SK-N-SH (cell line): Measurements from ENCODE around the gene RFNG. TPM values are rescaled to one million over a fixed set of nuclear protein-coding genes. Genes with fewer than 3 reads are reported as not detected.

Source experiments
- CTCF ChIA-PET: fragments of 300-600, 350-600 bp; formaldehyde crosslinking; extraction: SDS; loops from one replicate; lab custom pipeline; 2021; lab: Yijun Ruan, JAX
- POLR2A ChIA-PET: fragments of 350-600 bp; sonication (Branson Sonifier 250); formaldehyde crosslinking; extraction: SDS; loops from one replicate; lab custom pipeline; 2020; ENCODE audit warnings: antibody characterized with exemption, inconsistent platforms; lab: Yijun Ruan, JAX
- DNase-seq: peaks from one replicate; pipeline ENCODE4 v3.0.0; 2012
- H2AFZ ChIP-seq: fragments of 200-600 bp; sonication (generic); 2 replicates; pipeline ENCODE4 v1.8.1; 2016; ENCODE audit warnings: antibody characterized with exemption, mild to moderate bottlenecking, low read depth
- H3F3A ChIP-seq: fragments of 200-600 bp; sonication (generic); replicated peaks from 2 replicates; pipeline ENCODE3; 2016; ENCODE audit warnings: antibody characterized with exemption, mild to moderate bottlenecking; ENCODE audit not compliant: insufficient read depth
- H3K27ac ChIP-seq, 2 experiments: fragments of 200-500 bp in 1 of 2; fragments of 200-600 bp in 1 of 2; sonication (Bioruptor generic) in 1 of 2; sonication (generic), shearing (Covaris generic) in 1 of 2; 2 replicates each; pipeline versions ENCODE4 v1.5.1 to v1.6.1; 2014 to 2016; ENCODE audit warnings: low read depth in 2 of 2, inconsistent platforms in 1 of 2, low read length in 1 of 2, mild to moderate bottlenecking in 1 of 2, mixed read lengths in 1 of 2
- H3K27me3 ChIP-seq: fragments of 200-600 bp; sonication (generic), shearing (Covaris generic); 2 replicates; pipeline ENCODE4 v1.6.1; 2016; ENCODE audit warnings: mixed run types; ENCODE audit not compliant: insufficient read depth
- H3K36me3 ChIP-seq, 2 experiments: fragments of 200-500 bp in 1 of 2; fragments of 200-600 bp in 1 of 2; sonication (Bioruptor generic) in 1 of 2; sonication (generic) in 1 of 2; replicated peaks in 1 of 2; 2 replicates each; pipeline versions ENCODE3 to v1.5.1; 2014 to 2016; ENCODE audit warnings: low read length in 1 of 2, mild to moderate bottlenecking in 1 of 2; ENCODE audit not compliant: insufficient read depth in 2 of 2, control insufficient read depth in 1 of 2
- H3K4me1 ChIP-seq, 2 experiments: fragments of 200-500 bp in 1 of 2; fragments of 200-600 bp in 1 of 2; sonication (Bioruptor generic) in 1 of 2; sonication (generic), shearing (Covaris generic) in 1 of 2; 2 replicates each; pipeline versions ENCODE4 v1.5.1 to v1.6.1; 2014 to 2016; ENCODE audit warnings: low read depth in 1 of 2, low read length in 1 of 2, mixed run types in 1 of 2; ENCODE audit not compliant: insufficient read depth in 2 of 2, control insufficient read depth in 1 of 2
- H3K4me2 ChIP-seq: fragments of 200-600 bp; sonication (generic), shearing (Covaris generic); 2 replicates; pipeline ENCODE4 v1.6.1; 2017; ENCODE audit warnings: mixed run types
- H3K4me3 ChIP-seq, 2 experiments: fragments of 200-500 bp in 1 of 2; fragments of 200-600 bp in 1 of 2; sonication (Bioruptor generic) in 1 of 2; sonication (generic), shearing (Covaris generic) in 1 of 2; 2 replicates each; pipeline versions ENCODE4 v1.5.1 to v1.8.1; 2014 to 2016; ENCODE audit warnings: low read depth in 2 of 2, inconsistent platforms in 1 of 2, low read length in 1 of 2, mild to moderate bottlenecking in 1 of 2, mixed read lengths in 1 of 2, moderate library complexity in 1 of 2
- H3K79me2 ChIP-seq: fragments of 200-600 bp; sonication (generic); 2 replicates; pipeline ENCODE4 v1.8.1; 2017; ENCODE audit warnings: mild to moderate bottlenecking; ENCODE audit not compliant: insufficient read depth
- H3K9ac ChIP-seq: fragments of 200-600 bp; sonication (generic); 2 replicates; pipeline ENCODE4 v1.6.1; 2017; ENCODE audit warnings: mixed run types
- H3K9me2 ChIP-seq: fragments of 200-600 bp; sonication (generic); 2 replicates; pipeline ENCODE4 v1.6.1; 2017; ENCODE audit warnings: mixed run types
- H3K9me3 ChIP-seq: fragments of 200-600 bp; sonication (generic); 2 replicates; pipeline ENCODE4 v1.6.1; 2017; ENCODE audit warnings: mixed run types, mild to moderate bottlenecking, moderate library complexity
- H4K20me1 ChIP-seq: fragments of 200-600 bp; sonication (generic); 2 replicates; pipeline ENCODE4 v1.6.1; 2017; ENCODE audit warnings: mild to moderate bottlenecking, mixed run types; ENCODE audit not compliant: insufficient read depth
- EZH2phosphoT487 ChIP-seq: fragments of 200-600 bp; sonication (generic); IDR thresholded peaks from 2 replicates; pipeline ENCODE4 v1.6.1; 2017; ENCODE audit warnings: low read depth, mixed run types, mild to moderate bottlenecking, antibody characterized with exemption, moderate library complexity, borderline replicate concordance
- MAX ChIP-seq: IDR thresholded peaks from 2 replicates; pipeline ENCODE4 v1.4.0; 2012; ENCODE audit warnings: low read depth
- MEF2A ChIP-seq: IDR thresholded peaks from 2 replicates; pipeline ENCODE4 v1.4.0; 2012; ENCODE audit warnings: low read depth, borderline replicate concordance
- NFIC ChIP-seq: IDR thresholded peaks from 2 replicates; pipeline ENCODE4 v1.4.0; 2012; ENCODE audit warnings: borderline replicate concordance
- NRF1 ChIP-seq: IDR thresholded peaks from 2 replicates; pipeline ENCODE4 v1.6.1; 2012; ENCODE audit warnings: low read depth, mild to moderate bottlenecking, low read length
- PBX3 ChIP-seq: IDR thresholded peaks from 2 replicates; pipeline ENCODE4; 2012
- POLR2AphosphoS5 ChIP-seq: IDR thresholded peaks from 2 replicates; pipeline ENCODE4 v1.6.1; 2012; ENCODE audit warnings: low read depth, low read length
- REST ChIP-seq: IDR thresholded peaks from 2 replicates; pipeline ENCODE4 v1.6.1; 2012; ENCODE audit warnings: mild to moderate bottlenecking, low read depth, low read length, moderate library complexity
- ZBTB33 ChIP-seq: IDR thresholded peaks from 2 replicates; pipeline ENCODE4 v1.4.0; 2012; ENCODE audit warnings: low read depth, borderline replicate concordance
- WGBS: methylation state at CpG from one replicate; pipeline ENCODE4 v1.1.6; 2017; ENCODE audit warnings: low lambda C conversion rate; 5-methylcytosine and 5-hydroxymethylcytosine counted together
- polyA plus RNA-seq, 3 experiments: library from polyadenylated mRNA; depleted of rRNA; stranded (reverse); fragments of >200 nt; gene quantifications; 2 replicates each; pipeline ENCODE4 v1.2.3, GENCODE V29; 2012

Gene RFNG
- polyA plus RNA-seq, 1 of the 3 experiments (the other 2 are of a cell fraction), result 68.6 TPM

- ChIA-PET CTCF (interaction anchor here (1.2 to 35.7 kb wide), 6 partner anchors 9 to 84 kb away, joined by 4 to 1216 read pairs (median 14); partner anchors contain the start of genes CENPX, LRRC45, MAFG and NOTUM), POLR2A (interaction anchor here (0.8 to 1.0 kb wide), 2 partner anchors 45 to 52 kb away, joined by 3 read pairs; no protein-coding TSS in a partner anchor)
- no peak overlapping the region for H3K9ac ChIP-seq
- no peaks in the 10 kb centered on the region for H4K20me1 ChIP-seq
- H3F3A ChIP-seq, result no peaks in the 10 kb centered on the region
- H3K4me3 ChIP-seq, result no peak overlapping the region
- no peak for TF ChIP-seq ZBTB33
- no peak overlapping the region for H2AFZ ChIP-seq
- no peak for DNase-seq
- no peaks in the 10 kb centered on the region for H3K9me3 ChIP-seq
- H3K4me1 ChIP-seq, result peaks cover 0 to 29% of the 10 kb centered on the region in 2 experiments; a peak in 2 of 4 replicates
- 95% methylated on average over 12 of the region's 20 CpGs for WGBS
- H3K27me3 ChIP-seq, result no peaks in the 10 kb centered on the region
- H3K79me2 ChIP-seq, result no peaks in the 10 kb centered on the region; the same call in 1 of the 2 replicates
- H3K4me2 ChIP-seq, result no peak overlapping the region
- peaks cover 0 to 3% of the 10 kb centered on the region in 2 experiments for H3K36me3 ChIP-seq
- no peak overlapping the region; a peak in 1 of 4 replicates for H3K27ac ChIP-seq
- no peaks in the 10 kb centered on the region for H3K9me2 ChIP-seq
These were observed 39.4 kb downstream of the RFNG start for GRCh38 chr17:82012261-82012639.

GRCh38 chr17:82011617-82012187 is 39.9 kb downstream of the RFNG start:
- ChIA-PET CTCF (interaction anchor here (1.1 to 35.7 kb wide), 3 partner anchors 10 to 46 kb away, joined by 4 to 1216 read pairs (median 68); partner anchors contain the start of genes CENPX, LRRC45 and NOTUM), POLR2A (interaction anchor here (0.5 kb wide), 1 partner anchor 35 kb away, joined by 3 read pairs; no protein-coding TSS in a partner anchor)
- H3K79me2 ChIP-seq, result no peaks in the 10 kb centered on the region; the same call in 1 of the 2 replicates
- H3K27me3 ChIP-seq, result no peaks in the 10 kb centered on the region
- no peak overlapping the region for H3K4me3 ChIP-seq
- no peaks in the 10 kb centered on the region for H3K9me2 ChIP-seq
- no peak overlapping the region for H3K4me2 ChIP-seq
- peaks cover 0 to 2% of the 10 kb centered on the region in 2 experiments for H3K36me3 ChIP-seq
- H3K9ac ChIP-seq, result no peak overlapping the region
- H3F3A ChIP-seq, result no peaks in the 10 kb centered on the region
- WGBS, result 98% methylated on average over 19 of the region's 19 CpGs
- no peaks in the 10 kb centered on the region for H4K20me1 ChIP-seq
- no peak for DNase-seq
- TF ChIP-seq MEF2A, result no peak
- TF ChIP-seq REST, result no peak
- TF ChIP-seq EZH2phosphoT487, result no peak
- TF ChIP-seq NRF1, result no peak
- TF ChIP-seq NFIC, result no peak
- no peak for TF ChIP-seq POLR2AphosphoS5
- TF ChIP-seq PBX3, result no peak
- TF ChIP-seq MAX, result no peak
- no peak for TF ChIP-seq ZBTB33
- TF ChIP-seq, all 33 proteins: peak for 0
- H2AFZ ChIP-seq, result no peak overlapping the region
- peaks cover 5 to 32% of the 10 kb centered on the region in 2 experiments; a peak in 3 of 4 replicates for H3K4me1 ChIP-seq
- no peak overlapping the region; a peak in 1 of 4 replicates for H3K27ac ChIP-seq
- no peaks in the 10 kb centered on the region for H3K9me3 ChIP-seq
